HepG2 (cell line): ENCODE results near the gene FAIM2. TPM values are rescaled to one million over a fixed set of nuclear protein-coding genes. Genes with fewer than 3 reads are reported as not detected.

Experiments used
- ETV6 ChIP-seq: sonication (generic); formaldehyde crosslinking; conservative IDR thresholded peaks from 2 replicates; pipeline ENCODE4 v1.4.0; 2020; ENCODE audit warnings: missing genetic modification reagents
- HMG20A ChIP-seq: IDR thresholded peaks from 2 replicates; pipeline ENCODE4 v1.6.1; 2016; ENCODE audit warnings: borderline replicate concordance
- KDM2A ChIP-seq: sonication (generic); formaldehyde crosslinking; IDR thresholded peaks from 2 replicates; pipeline ENCODE4 v1.4.0; 2020; ENCODE audit warnings: low read depth, missing genetic modification reagents, borderline replicate concordance
- KMT2A ChIP-seq: sonication (generic); formaldehyde crosslinking; IDR thresholded peaks from 2 replicates; pipeline ENCODE4 v1.4.0; 2020; ENCODE audit warnings: missing genetic modification reagents
- NAIF1 ChIP-seq: sonication (generic); formaldehyde crosslinking; IDR thresholded peaks from 2 replicates; pipeline ENCODE4 v1.5.0; 2020; ENCODE audit warnings: mild to moderate bottlenecking, missing genetic modification reagents, borderline replicate concordance
- NFE2L1 ChIP-seq: sonication (generic); formaldehyde crosslinking; IDR thresholded peaks from 2 replicates; pipeline ENCODE4 v1.4.0; 2020; ENCODE audit warnings: missing genetic modification reagents, mild to moderate bottlenecking, borderline replicate concordance
- SMYD3 ChIP-seq: sonication (generic); formaldehyde crosslinking; IDR thresholded peaks from 2 replicates; pipeline ENCODE4 v1.8.1; 2023; ENCODE audit warnings: mild to moderate bottlenecking, missing genetic modification reagents
- ZNF761 ChIP-seq: sonication (generic); formaldehyde crosslinking; conservative IDR thresholded peaks from 2 replicates; pipeline ENCODE4 v1.4.0; 2020; ENCODE audit warnings: mild to moderate bottlenecking, missing genetic modification reagents
- ZNF841 ChIP-seq: sonication (generic); formaldehyde crosslinking; IDR thresholded peaks from 2 replicates; pipeline ENCODE4 v1.8.1; 2023; ENCODE audit warnings: missing genetic modification reagents, borderline replicate concordance
- ZNF883 ChIP-seq: sonication (generic); formaldehyde crosslinking; IDR thresholded peaks from 2 replicates; pipeline ENCODE4 v1.5.1; 2020; ENCODE audit warnings: mild to moderate bottlenecking, missing genetic modification reagents; ENCODE audit errors: not compliant biosample characterization
- polyA plus RNA-seq, 8 experiments: library from polyadenylated mRNA; depleted of rRNA in 3 of 8; stranded (reverse) in 7 of 8; unstranded in 1 of 8; fragments of >200 nt; fragmentation: Illumina TruSeq in 4 of 8; extraction: Trizol in 4 of 8; gene quantifications; 2 replicates each; pipeline versions ENCODE4 v1.2.1 to v1.2.3, GENCODE V29; 2011 to 2016; ENCODE audit warnings: low read depth in 4 of 8, missing spikeins in 1 of 8, mixed read lengths in 1 of 8; ENCODE audit not compliant: insufficient read depth in 1 of 8
- total RNA-seq, 5 experiments: library from RNA; depleted of rRNA; stranded (reverse); fragments of >200 nt; fragmentation: Illumina TruSeq; extraction: Trizol; gene quantifications; 2 replicates each; pipeline ENCODE4 v1.2.3, GENCODE V29; 2016; ENCODE audit warnings: low read depth in 1 of 5
- TF ChIP-seq, protein P1 (sequence below): sonication (generic); formaldehyde crosslinking; IDR thresholded peaks from 2 replicates; pipeline ENCODE4 v1.4.0; 2020; ENCODE audit warnings: missing genetic modification reagents
- TF ChIP-seq, protein P2 (sequence below): sonication (generic); formaldehyde crosslinking; conservative IDR thresholded peaks from 2 replicates; pipeline ENCODE4 v1.8.0; 2022; ENCODE audit warnings: low read depth, missing genetic modification reagents
- TF ChIP-seq, protein P3 (sequence below): sonication (generic); formaldehyde crosslinking; IDR thresholded peaks from 2 replicates; pipeline ENCODE4 v1.4.0; 2020; ENCODE audit warnings: missing genetic modification reagents
- TF ChIP-seq, protein P4 (sequence below): sonication (generic); formaldehyde crosslinking; IDR thresholded peaks from 2 replicates; pipeline ENCODE4 v1.5.0; 2020; ENCODE audit warnings: missing genetic modification reagents
- TF ChIP-seq, protein P5 (sequence below): IDR thresholded peaks from 2 replicates; pipeline ENCODE4 v1.4.0; 2020; ENCODE audit warnings: mild to moderate bottlenecking, missing genetic modification reagents

Gene FAIM2
- total and polyA plus RNA-seq, 2 of the 13 experiments (the other 11 are each of a cell fraction or from before 2014, with no cell fraction given), result not detected

DNA sequence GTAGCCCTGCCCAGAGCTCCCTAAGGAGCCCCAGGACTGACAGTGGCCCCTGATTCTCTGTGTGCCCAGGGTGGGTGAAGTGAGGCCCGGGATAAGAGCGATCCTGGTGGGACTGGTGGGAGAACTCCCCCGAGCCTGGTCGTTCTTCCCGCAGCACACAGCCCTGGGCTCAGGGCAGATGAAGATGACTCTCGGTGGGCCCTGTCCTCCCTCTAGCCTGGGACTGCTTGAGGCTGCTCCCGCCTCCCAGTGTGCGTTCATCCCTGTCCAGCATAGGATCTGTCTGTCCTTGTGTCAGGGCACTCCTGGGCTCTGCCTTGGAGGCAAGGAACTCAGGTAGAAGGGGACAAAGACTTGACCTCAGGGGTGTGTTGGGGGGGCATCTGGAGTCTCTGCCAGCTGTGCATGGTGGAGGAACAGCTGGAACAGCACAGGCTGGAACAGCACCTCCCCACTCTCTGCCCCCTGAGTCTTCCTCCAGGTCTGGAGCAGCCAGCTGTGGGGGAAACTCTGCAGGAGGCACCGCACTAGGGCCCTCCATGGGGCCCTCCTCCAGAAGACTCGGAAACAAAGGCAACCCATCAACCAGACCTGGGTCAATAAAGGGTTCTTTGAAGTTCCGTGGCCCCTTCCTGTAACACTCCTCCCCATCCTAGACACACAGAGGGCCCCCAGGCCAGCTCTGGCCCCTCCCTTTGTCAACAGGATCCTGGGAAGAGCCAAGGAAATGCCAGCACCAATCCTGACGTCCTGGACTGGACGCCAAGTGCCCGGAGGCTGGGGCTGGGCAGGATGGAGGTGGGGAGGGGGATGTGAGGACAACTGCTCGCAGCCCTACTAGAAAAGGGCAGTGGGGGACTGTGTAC is 15.9 kb downstream of the FAIM2 start (continued):
- TF ChIP-seq, protein P1, sequence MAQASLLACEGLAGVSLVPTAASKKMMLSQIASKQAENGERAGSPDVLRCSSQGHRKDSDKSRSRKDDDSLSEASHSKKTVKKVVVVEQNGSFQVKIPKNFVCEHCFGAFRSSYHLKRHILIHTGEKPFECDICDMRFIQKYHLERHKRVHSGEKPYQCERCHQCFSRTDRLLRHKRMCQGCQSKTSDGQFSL (CRISPR knock-in tag), result no peak
- TF ChIP-seq, protein P2, sequence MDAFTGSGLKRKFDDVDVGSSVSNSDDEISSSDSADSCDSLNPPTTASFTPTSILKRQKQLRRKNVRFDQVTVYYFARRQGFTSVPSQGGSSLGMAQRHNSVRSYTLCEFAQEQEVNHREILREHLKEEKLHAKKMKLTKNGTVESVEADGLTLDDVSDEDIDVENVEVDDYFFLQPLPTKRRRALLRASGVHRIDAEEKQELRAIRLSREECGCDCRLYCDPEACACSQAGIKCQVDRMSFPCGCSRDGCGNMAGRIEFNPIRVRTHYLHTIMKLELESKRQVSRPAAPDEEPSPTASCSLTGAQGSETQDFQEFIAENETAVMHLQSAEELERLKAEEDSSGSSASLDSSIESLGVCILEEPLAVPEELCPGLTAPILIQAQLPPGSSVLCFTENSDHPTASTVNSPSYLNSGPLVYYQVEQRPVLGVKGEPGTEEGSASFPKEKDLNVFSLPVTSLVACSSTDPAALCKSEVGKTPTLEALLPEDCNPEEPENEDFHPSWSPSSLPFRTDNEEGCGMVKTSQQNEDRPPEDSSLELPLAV (CRISPR knock-in tag), result no peak
- no peak for TF ChIP-seq ZNF761 (CRISPR knock-in tag)
- no peak for TF ChIP-seq NAIF1
- TF ChIP-seq, protein P3, sequence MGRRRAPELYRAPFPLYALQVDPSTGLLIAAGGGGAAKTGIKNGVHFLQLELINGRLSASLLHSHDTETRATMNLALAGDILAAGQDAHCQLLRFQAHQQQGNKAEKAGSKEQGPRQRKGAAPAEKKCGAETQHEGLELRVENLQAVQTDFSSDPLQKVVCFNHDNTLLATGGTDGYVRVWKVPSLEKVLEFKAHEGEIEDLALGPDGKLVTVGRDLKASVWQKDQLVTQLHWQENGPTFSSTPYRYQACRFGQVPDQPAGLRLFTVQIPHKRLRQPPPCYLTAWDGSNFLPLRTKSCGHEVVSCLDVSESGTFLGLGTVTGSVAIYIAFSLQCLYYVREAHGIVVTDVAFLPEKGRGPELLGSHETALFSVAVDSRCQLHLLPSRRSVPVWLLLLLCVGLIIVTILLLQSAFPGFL (CRISPR knock-in tag), result no peak
- no peak for TF ChIP-seq KMT2A (CRISPR knock-in tag)
- TF ChIP-seq, protein P4, sequence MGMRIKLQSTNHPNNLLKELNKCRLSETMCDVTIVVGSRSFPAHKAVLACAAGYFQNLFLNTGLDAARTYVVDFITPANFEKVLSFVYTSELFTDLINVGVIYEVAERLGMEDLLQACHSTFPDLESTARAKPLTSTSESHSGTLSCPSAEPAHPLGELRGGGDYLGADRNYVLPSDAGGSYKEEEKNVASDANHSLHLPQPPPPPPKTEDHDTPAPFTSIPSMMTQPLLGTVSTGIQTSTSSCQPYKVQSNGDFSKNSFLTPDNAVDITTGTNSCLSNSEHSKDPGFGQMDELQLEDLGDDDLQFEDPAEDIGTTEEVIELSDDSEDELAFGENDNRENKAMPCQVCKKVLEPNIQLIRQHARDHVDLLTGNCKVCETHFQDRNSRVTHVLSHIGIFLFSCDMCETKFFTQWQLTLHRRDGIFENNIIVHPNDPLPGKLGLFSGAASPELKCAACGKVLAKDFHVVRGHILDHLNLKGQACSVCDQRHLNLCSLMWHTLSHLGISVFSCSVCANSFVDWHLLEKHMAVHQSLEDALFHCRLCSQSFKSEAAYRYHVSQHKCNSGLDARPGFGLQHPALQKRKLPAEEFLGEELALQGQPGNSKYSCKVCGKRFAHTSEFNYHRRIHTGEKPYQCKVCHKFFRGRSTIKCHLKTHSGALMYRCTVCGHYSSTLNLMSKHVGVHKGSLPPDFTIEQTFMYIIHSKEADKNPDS (CRISPR knock-in tag), result no peak
- TF ChIP-seq NFE2L1 (CRISPR knock-in tag), result no peak
- TF ChIP-seq ZNF841, result no peak
- TF ChIP-seq, protein P5, sequence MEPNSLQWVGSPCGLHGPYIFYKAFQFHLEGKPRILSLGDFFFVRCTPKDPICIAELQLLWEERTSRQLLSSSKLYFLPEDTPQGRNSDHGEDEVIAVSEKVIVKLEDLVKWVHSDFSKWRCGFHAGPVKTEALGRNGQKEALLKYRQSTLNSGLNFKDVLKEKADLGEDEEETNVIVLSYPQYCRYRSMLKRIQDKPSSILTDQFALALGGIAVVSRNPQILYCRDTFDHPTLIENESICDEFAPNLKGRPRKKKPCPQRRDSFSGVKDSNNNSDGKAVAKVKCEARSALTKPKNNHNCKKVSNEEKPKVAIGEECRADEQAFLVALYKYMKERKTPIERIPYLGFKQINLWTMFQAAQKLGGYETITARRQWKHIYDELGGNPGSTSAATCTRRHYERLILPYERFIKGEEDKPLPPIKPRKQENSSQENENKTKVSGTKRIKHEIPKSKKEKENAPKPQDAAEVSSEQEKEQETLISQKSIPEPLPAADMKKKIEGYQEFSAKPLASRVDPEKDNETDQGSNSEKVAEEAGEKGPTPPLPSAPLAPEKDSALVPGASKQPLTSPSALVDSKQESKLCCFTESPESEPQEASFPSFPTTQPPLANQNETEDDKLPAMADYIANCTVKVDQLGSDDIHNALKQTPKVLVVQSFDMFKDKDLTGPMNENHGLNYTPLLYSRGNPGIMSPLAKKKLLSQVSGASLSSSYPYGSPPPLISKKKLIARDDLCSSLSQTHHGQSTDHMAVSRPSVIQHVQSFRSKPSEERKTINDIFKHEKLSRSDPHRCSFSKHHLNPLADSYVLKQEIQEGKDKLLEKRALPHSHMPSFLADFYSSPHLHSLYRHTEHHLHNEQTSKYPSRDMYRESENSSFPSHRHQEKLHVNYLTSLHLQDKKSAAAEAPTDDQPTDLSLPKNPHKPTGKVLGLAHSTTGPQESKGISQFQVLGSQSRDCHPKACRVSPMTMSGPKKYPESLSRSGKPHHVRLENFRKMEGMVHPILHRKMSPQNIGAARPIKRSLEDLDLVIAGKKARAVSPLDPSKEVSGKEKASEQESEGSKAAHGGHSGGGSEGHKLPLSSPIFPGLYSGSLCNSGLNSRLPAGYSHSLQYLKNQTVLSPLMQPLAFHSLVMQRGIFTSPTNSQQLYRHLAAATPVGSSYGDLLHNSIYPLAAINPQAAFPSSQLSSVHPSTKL, result peak; percentile 49; the same call in 1 of the 2 replicates
- peak; percentile 58; the same call in 1 of the 2 replicates for TF ChIP-seq HMG20A (CRISPR knock-in tag)
- TF ChIP-seq ETV6, result no peak
- no peak; the same call in 1 of the 2 replicates for TF ChIP-seq KDM2A (CRISPR knock-in tag)
- no peak for TF ChIP-seq ZNF883
- no peak for TF ChIP-seq SMYD3 (CRISPR knock-in tag)
